Fibroblast of villous mesenchyme (primary cell): ENCODE measurements around the gene ASAP3. TPM values are rescaled to one million over a fixed set of nuclear protein-coding genes. Genes with fewer than 3 reads are reported as not detected.

Experiments used
- DNase-seq: peaks from one replicate; pipeline ENCODE4 v3.0.0-alpha.2; 2010; ENCODE audit warnings: low read depth
- H3K4me3 ChIP-seq: 2 replicates; pipeline ENCODE4 v1.5.1; 2011; ENCODE audit warnings: low read depth, mild to moderate bottlenecking, low read length
- CTCF ChIP-seq: IDR thresholded peaks from 2 replicates; pipeline ENCODE4 v1.5.1; 2012; ENCODE audit warnings: low read depth, mild to moderate bottlenecking, low read length; ENCODE audit not compliant: insufficient read depth
- total RNA-seq: library from RNA; depleted of rRNA; stranded (reverse); fragments of >200 nt; gene quantifications from 2 replicates; pipeline ENCODE4 v1.2.3, GENCODE V29; 2012

The ASAP3 gene
- 33.5 and 35.0 TPM in 2 replicates for total RNA-seq

- no peak for TF ChIP-seq CTCF
- peak within 1 kb of the TSS; percentile 67 for H3K4me3 ChIP-seq
- peak; percentile 56 for DNase-seq
Measured at GRCh38 chr1:23483321-23484252, at the start of gene ASAP3. ASAP3 (minus strand) TSS chr1:23484179; CDS start chr1:23484133, 46 bp downstream.

GRCh38 chr1:23533246-23534023 lies 49.5 kb upstream of the ASAP3 start:
- no peak overlapping the region for H3K4me3 ChIP-seq
- TF ChIP-seq CTCF, result no peak
- no peak for DNase-seq

- no peak for TF ChIP-seq CTCF
- no peak for DNase-seq
- H3K4me3 ChIP-seq, result no peak overlapping the region
Measured at GRCh38 chr1:23531562-23532094, 47.6 kb upstream of the ASAP3 start.

- H3K4me3 ChIP-seq, result peak within 1 kb of the TSS; percentile 65
- TF ChIP-seq CTCF, result peak; percentile 16
- peak; percentile 91 for DNase-seq
Measured at GRCh38 chr1:23530747-23531561, 47.0 kb upstream of the ASAP3 start, which contains the start of gene E2F2. E2F2 (minus strand) TSS chr1:23531233; CDS start chr1:23530793, 440 bp downstream.

- no peak for TF ChIP-seq CTCF
- H3K4me3 ChIP-seq, result peak overlapping the region; percentile 65
- DNase-seq, result no peak
Measured at GRCh38 chr1:23530087-23530746, 46.2 kb upstream of the ASAP3 start.
